ENCODE results near the gene ATP1B3. TPM values are rescaled to one million over a fixed set of nuclear protein-coding genes. Genes with fewer than 3 reads are reported as not detected.

Gene ATP1B3
- 141 and 205 TPM in 2 replicates for total RNA-seq (2014; rRNA removed; shearing (Covaris generic))

- DNase-seq (ENCODE audit: low read depth): peak; percentile 88
Observed at GRCh38 chr3:141876381-141876890, at the start of gene ATP1B3. Gene ATP1B3 (plus strand): TSS chr3:141876643. CDS start chr3:141876802, 159 bp downstream.

GRCh38 chr3:141828487-141828886 is 48.0 kb upstream of the ATP1B3 start:
- no peak for DNase-seq (ENCODE audit: low read depth)

DNA sequence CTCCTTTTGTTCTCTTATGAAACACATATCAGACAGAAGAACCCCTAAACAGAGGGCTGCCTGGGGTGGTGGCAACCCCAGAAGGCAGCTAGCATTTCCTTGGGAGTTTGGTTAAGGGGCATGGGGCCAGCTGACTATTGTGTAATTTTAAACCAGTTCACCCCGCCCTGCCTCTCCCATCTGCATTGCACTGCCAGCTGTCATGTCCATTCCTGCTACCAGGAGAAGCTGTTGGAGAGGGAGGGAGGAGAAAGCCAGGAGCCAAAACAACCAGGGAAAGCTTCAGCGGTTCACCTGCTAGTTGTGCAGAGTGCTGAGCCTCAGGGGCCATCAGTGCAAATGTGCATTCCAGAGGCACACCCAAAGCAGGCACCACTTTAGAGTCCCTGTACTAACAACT is 47.6 kb upstream of the ATP1B3 start:
- DNase-seq (ENCODE audit: low read depth): peak; percentile 32

GRCh38 chr3:141830508-141830907 is 45.9 kb upstream of the ATP1B3 start:
- peak; percentile 40 for DNase-seq (ENCODE audit: low read depth)

DNA sequence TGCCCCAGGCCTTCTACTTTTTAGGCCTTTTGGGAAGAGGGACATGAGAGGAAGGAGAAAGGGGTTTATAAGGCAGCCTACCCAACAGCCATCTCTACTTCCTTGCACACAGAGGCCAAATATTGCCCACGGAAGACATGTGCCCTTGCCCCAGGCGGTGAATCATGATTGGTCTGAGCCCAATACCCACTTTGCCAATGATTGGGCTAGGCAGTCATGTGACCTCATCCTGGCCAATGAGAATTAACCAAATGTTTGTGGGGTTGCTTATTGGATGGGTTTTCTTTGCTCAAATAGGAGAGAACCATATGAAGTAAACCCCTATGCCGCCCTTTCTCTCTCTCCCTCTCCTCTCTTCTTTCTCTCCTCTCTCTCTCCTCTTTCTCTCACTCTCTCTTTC is 42.2 kb upstream of the ATP1B3 start:
- DNase-seq (ENCODE audit: low read depth): no peak

GRCh38 chr3:141835557-141836229 is 40.8 kb upstream of the ATP1B3 start:
- DNase-seq (ENCODE audit: low read depth): no peak

DNA sequence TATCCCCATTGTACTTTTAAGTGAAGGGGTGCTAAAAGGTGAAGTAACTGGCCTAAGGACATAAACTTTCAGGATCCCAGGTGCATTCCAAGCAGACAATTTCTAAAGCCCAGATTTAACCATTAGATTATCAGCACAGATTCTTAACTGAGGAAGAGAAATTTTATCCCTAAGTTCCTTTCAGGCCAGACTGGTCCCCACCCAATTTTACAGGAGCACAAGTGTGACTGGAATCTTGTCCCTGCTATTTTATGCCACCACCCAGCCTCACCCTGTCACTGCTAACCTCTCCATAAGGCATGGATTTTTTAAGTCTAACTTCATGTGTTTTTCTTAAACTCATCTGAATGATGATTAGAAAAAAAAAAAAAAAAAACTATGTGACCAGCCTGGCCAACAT is 37.1 kb upstream of the ATP1B3 start:
- no peak for DNase-seq (ENCODE audit: low read depth)

- DNase-seq (ENCODE audit: low read depth): peak; percentile 77
Observed at GRCh38 chr3:141840737-141841544, 35.5 kb upstream of the ATP1B3 start.

- DNase-seq (ENCODE audit: low read depth): no peak
Observed at GRCh38 chr3:141844108-141844507, 32.3 kb upstream of the ATP1B3 start.

DNA sequence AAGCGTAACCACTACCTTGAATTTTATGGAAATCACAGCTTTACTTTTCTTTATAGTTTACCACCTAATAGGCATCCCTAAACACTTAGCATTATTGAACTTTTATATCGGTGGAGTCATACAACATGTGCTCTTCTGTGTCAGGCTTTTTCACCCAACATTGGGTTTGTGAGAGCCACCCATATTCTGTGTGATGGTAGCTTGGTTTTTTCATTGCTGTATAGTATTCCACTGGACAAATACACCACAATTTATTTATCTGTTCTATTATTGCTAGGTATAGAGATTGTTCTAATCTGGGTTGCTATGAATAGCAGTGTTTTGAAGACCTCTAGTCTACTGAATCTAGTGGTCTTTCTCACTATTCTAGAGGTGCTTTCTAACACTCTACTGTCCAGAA is 31.6 kb upstream of the ATP1B3 start:
- no peak for DNase-seq (ENCODE audit: low read depth)

DNA sequence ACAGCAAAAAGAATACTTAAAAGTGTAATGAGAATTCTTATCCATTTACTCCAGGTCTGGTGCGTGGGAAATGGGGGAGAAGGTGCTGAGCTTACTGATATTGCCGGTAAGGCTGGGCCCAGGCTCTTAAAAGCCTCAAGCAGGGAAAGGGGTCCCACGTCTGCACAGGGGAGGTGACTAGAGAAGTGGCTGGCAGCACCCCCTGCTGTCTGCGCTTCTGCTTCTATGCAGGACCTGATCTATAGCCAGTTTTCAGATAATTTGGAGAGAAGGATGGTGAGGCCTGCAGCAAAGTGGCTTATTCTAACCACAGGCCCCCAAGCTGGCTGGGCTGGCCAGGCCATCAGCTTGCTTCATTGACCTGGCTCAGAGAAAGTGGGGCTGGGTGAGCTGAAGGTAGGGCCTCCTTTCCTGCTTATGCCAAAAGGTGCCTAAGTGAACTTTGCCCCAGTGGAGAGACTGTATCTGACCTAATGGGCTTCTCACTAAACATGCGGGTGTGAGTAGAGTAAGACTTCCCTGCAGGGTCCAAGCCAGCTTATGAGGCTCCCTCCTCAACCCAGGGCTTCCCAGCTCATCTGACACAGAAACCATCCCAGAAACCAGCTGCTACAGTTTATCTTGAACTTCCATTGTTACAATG is 30.9 kb upstream of the ATP1B3 start:
- no peak for DNase-seq (ENCODE audit: low read depth)

DNA sequence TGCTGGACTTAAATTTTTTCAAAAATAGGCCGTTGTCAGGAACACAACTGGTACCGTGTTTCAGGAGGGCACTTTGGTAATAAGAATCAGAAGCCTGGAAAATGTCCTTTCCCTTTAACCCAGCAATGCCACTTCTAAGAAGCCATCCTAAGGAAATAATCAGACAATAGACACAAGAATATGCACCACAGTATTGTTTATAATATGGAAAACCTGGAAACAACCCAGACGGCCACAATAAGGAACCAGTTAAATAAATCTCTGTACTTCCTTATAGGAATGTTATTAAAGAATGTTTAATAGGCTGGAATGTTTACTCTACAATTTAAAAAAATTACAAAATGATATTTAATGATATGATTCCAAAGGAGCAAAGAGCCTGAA is 30.4 kb upstream of the ATP1B3 start:
- no peak for DNase-seq (ENCODE audit: low read depth)

DNA sequence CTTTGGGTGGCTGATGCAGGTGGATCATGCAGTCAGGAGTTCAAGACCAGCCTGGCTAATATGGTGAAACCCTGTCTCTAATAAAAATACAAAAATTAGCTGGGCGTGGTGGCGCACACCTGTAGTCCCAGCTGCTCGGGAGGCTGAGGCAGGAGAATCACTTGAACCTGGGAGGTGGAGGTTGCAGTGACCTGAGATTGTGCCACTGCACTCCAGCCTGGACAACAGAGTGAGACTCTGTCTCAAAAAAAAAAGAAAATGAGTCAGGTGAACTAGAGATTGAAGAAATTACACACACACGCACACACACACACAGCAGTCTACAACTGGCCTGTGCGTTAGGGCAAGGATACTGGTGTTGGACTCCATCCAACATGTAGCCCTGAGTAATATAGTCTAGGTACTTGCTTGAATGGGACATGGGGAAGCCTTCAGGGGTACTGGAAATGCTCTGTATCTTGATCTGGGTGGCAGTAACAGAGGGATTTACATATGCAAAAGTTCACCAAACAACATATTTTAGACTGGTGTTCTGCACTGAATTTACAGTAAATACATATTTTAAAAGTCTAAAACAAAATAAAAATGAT is 28.2 kb upstream of the ATP1B3 start:
- peak; percentile 26 for DNase-seq (ENCODE audit: low read depth)

- DNase-seq (ENCODE audit: low read depth): no peak
Observed at GRCh38 chr3:141849056-141849815, 27.2 kb upstream of the ATP1B3 start.

DNA sequence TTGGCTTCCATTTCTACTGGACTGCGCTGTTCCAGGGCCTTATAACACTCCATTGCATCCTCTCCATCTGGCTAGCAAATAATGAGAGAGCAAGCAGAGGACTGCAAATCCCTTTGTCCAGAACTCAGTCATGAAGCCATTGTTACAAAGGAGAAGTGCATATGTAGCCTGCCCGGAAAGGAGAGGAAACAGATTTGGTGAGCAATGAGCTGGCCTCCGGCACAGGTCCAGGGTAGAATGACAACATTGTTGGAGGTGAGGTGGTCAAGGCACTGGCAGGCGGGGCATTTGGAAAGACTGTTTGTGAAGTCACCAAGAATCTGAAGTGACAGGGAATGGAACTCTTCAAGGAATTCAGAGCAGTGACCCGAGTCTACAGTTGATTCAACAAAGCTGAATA is 25.0 kb upstream of the ATP1B3 start:
- peak; percentile 61 for DNase-seq (ENCODE audit: low read depth)

DNA sequence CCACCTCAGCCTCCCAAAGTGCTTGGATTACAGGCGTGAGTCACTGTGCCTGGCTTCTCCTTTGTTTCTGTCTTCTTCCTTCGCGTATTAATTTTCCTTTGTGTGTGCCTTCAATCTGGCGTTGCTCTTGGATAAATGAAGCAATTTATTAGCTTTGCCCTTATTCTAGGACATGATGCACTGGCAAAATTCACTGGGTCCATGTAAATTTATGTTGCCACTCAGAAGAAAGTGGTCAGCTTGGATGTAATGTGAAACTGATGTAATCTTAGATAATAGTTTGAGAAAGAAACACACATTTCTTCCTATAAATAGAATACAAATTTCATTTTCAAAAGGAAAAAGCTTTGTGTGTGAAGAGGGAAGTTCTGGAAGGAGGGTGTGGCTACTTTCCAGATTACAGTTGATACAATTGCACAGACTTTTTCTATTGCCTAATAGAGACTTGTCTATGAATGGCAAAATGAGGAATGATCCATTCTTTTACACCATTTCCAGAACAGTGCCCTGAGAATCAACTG is 23.3 kb upstream of the ATP1B3 start:
- DNase-seq (ENCODE audit: low read depth): peak; percentile 15

GRCh38 chr3:141853629-141854168 is 22.7 kb upstream of the ATP1B3 start:
- DNase-seq (ENCODE audit: low read depth): no peak

DNA sequence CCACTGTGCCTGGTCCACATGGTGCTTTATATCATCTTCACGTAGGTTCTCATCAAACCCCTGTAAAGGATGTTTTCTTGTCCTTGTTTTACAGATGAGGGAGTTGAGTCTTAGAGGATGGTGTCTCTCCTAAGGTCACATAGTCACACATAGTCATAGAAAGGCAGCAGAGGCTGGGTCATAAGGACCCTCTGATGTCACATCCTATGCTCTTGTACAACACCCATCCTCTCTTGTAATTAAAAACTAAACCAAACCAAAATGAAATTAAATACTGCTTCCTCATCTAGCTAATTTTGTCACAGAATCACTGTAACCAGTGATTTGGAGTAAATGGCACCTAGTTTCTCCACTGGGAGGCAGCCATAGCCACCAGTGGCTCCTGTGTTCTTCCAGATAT is 21.8 kb upstream of the ATP1B3 start:
- no peak for DNase-seq (ENCODE audit: low read depth)

DNA sequence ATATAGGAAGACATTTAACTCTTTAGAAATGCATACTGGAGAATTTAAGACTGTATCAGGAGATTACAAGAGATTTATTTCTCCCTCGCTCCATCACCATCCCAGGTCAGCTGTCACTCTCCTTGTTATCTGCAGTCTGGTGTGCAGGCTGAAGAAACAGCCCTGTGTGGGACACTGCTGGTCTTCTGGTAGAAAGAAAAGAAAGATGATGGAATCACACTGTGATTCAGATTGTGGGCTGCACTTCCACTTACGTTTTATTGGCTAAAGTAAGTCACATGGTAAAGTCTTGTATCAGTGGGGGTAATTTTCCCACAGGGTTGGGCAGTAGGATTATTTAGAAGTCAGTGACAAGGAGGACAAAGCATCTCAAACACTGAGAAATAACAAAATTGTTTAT is 18.1 kb upstream of the ATP1B3 start:
- no peak for DNase-seq (ENCODE audit: low read depth)

DNA sequence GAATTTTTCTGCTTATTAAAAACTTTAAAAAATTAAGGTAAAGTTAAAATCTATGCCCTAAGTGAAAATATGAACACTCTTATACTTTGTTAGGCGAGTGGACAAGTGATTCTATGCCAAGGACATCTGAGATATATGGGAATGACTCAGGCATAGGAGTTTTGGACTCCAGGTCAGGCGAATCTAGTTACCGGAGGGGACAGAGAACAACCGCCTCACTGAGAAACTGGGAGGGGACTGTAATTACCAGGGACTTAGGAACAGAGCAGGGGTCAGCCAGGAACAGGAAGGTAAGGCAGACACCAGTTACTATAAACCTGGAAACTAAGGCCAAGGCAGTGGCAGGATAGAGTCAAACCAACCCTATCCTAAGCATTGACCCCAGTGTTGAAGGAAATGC is 16.8 kb upstream of the ATP1B3 start:
- no peak for DNase-seq (ENCODE audit: low read depth)
